Hepatic stellate cell (primary cell): ENCODE results near the gene ISG15.

Experiments
- DNase-seq: peaks from one replicate; pipeline ENCODE4 v3.0.0; 2011; ENCODE audit warnings: low spot score

The ISG15 gene

DNA sequence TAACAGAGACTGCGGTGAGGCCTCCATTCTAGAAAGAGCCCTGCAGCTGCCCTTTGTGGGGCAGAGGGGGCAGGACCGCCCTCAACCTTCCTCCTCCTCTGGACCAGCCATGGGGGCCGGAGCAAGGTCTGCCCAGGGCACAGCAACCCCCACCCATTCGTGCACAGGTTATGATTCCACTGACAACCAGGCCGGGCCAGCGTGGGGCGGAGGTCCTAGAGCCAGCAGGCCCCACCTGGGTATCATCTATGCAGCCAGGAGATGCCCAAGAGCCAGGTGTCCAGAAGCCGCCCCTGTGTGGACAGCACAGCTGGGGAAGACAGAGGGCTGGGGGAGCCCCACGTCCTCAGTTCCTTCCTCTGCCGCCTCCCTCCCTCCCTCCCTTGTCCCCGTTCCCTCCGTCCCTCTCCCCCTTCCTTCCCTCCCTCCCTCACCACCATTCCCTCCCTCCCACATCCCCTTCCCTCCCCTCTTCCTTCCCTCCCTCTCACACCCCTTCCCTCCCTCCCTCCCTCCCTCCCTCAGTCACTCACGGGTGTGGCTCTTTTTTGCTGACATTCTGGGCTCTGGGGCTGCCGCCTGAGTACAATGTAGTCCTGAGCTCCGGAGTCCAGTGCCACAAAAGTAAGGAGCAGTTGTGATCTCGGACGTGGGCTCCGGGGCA is 48.5 kb downstream of the ISG15 start:
- no peak for DNase-seq

DNA sequence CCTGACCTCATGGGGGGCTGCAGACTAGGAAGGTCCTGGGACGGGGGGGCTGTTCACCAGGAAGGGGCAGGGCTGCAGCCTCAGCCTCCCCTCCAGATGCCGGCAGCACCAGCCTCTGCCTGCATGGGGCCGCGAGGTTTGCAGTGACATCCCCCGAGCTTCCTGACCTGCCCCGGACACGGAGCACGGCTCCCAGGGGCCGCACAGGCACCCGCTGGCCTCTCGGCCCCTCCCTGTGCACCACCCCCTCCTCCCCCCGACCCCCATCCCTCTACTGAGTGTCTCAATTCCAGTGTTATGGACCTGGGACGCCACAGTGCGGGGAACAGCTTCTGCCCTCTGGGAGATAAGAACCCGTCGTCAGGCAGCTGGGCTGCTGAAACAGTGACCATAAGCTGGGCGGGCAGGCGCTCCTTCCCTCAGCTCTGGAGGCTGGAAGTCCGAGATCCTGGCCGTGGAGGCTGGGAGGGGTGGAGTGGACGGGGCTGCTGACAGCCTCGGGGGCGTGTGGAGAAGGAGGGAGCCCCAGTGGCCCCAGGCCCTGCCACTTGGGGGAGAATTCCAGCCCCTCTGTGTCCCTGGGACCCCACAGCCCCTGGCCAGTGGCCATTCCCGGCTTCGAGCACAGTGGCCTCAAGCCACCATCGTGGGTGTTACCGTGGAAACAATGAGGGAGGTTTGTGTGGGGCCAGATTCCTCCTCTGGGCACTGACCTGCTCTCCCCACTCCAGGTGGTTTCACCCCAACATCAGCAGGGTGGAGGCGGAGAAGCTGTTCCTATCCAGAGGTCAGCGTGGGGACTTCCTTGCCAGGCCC is 49.3 kb downstream of the ISG15 start:
- no peak for DNase-seq

DNA sequence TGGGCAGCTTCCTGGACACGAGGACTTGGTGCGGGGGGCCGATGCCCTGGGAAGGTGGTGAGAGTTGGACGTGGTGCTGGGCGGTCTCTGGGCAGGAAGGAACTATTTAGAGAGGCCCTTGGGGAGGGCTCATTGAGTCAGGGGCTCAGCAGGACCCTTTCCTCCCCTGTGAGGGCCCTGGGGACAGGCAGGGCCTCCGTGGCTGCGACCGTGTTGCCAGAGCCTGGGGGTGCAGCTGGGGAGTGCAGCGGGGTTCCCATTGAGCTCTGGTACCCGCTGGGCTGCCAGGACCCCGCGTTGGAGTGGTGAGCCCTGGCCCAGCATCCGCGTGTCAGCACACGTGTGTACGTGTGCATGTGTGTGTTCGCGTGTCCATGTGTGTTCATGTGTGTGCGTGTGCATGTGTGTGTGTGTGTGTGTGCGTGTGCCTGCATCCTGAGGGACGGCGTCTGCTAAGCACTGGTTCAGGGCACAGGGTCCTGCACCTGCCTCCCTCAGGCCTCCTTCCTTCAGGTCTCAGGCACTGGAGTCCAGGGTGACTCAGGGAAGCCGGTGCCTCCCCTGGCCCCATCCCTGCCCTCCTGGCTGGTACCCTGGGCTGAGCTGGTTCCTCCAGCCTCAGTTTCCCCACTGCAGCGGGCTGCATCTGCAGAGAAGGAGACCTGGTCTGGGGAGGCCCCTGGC is 50.1 kb downstream of the ISG15 start:
- DNase-seq: no peak
